Aorta (tissue), 5 donors: ENCODE measurements around the gene CNOT8. TPM values are rescaled to one million over a fixed set of nuclear protein-coding genes. Genes with fewer than 3 reads are reported as not detected.

Source experiments
- ATAC-seq: fragments of 200-7000 bp; cut with Tn5 transposase; one replicate; pipeline ENCODE4 v1.9.1; 2022; ENCODE audit warnings: moderate library complexity; ENCODE audit not compliant: low FRiP score
- DNase-seq, 2 donors: peaks; one replicate each; pipeline ENCODE4 v3.0.0-alpha.2; 2020
- H3K27ac ChIP-seq, 2 donors: one replicate each; pipeline ENCODE4 v1.5.1; 2013; ENCODE audit warnings: low read length in 2 of 2, mild to moderate bottlenecking in 2 of 2, moderate library complexity in 2 of 2, control low read depth in 1 of 2, inconsistent platforms in 1 of 2, low read depth in 1 of 2
- H3K27me3 ChIP-seq, 2 donors: one replicate each; pipeline ENCODE4 v1.6.1; 2013; ENCODE audit warnings: control low read depth in 1 of 2, low read length in 1 of 2, mild to moderate bottlenecking in 1 of 2, moderate library complexity in 1 of 2; ENCODE audit not compliant: insufficient read depth in 2 of 2, control insufficient read depth in 1 of 2
- H3K36me3 ChIP-seq, 2 donors: one replicate each; pipeline ENCODE4 v1.6.1; 2013; ENCODE audit warnings: control low read depth in 1 of 2, low read length in 1 of 2, mild to moderate bottlenecking in 1 of 2; ENCODE audit not compliant: insufficient read depth in 2 of 2, control insufficient read depth in 1 of 2
- H3K4me1 ChIP-seq, 2 donors: one replicate each; pipeline ENCODE4 v1.6.1; 2013; ENCODE audit warnings: low read length in 2 of 2, control low read depth in 1 of 2, mild to moderate bottlenecking in 1 of 2, moderate library complexity in 1 of 2; ENCODE audit not compliant: insufficient read depth in 2 of 2, control insufficient read depth in 1 of 2
- H3K4me3 ChIP-seq, 2 donors: one replicate each; pipeline ENCODE4 v1.5.1; 2013; ENCODE audit warnings: low read length in 2 of 2, control low read depth in 1 of 2, mild to moderate bottlenecking in 1 of 2
- H3K9me3 ChIP-seq: one replicate; pipeline ENCODE4 v1.6.1; 2013; ENCODE audit warnings: mild to moderate bottlenecking, low read length; ENCODE audit not compliant: control insufficient read depth
- WGBS, 2 donors: extraction: QIAGEN DNeasy Blood & Tissue Kit; methylation state at CpG; one replicate each; pipeline ENCODE4 v1.1.7; 2013; 5-methylcytosine and 5-hydroxymethylcytosine counted together
- intact Hi-C, 2 donors: fragments of 100-400 bp; cut with DNase I; formaldehyde crosslinking; loops; one replicate each; pipeline versions ENCODE4 v1.14.2 to v1.15.0; 2022
- polyA plus RNA-seq, 2 donors: library from polyadenylated mRNA; stranded (reverse); fragments of 200-250 nt; gene quantifications; one replicate each; pipeline ENCODE4 v1.2.3, GENCODE V29; 2013
- total RNA-seq, 2 donors: library from RNA; stranded (reverse); fragmentation: NEBNext Ultra II Directional; extraction: Animal tissue kit (Norgen Biotek cat#: 25700); gene quantifications; one replicate each; pipeline ENCODE4 v1.2.1, GENCODE V29; 2021
- donor health status: healthy with polysubstance abuse.
- donor health status: Bipolar disorder and iron deficiency.
- donor health status: DM: no; HTN: no; CAD: no.
- donor health status: DM: no; HTN: no; CAD: no.
- donor health status: DM: yes; HTN: yes; CAD: no.

CNOT8 gene
- total and polyA plus RNA-seq, 4 donors: 39.7 to 48.6 (median 45.9) TPM

GRCh38 chr5:154837009-154837901 lies 21.2 kb upstream of the CNOT8 start:
- intact Hi-C loops: no loop called here
- Histone ChIP-seq H3K27me3 (no peaks in the 10 kb centered on the region), H3K27ac (no peak overlapping the region), H3K36me3 (peaks cover 1 to 5% of the 10 kb centered on the region in 2 donors), H3K9me3 (no peaks in the 10 kb centered on the region), H3K4me1 (no peaks in the 10 kb centered on the region), H3K4me3 (no peak overlapping the region)
- DNase-seq (no peak), ATAC-seq (no peak)
- 81 to 85% methylated on average over 6 of the region's 6 CpGs for WGBS, 2 donors

GRCh38 chr5:154840435-154841272 lies 17.8 kb upstream of the CNOT8 start:
- H3K4me1 ChIP-seq: peaks cover 0 to 2% of the 10 kb centered on the region in 2 donors
- H3K27me3 ChIP-seq: no peaks in the 10 kb centered on the region
- intact Hi-C loops: no loop called here
- H3K36me3 ChIP-seq: peaks cover 1 to 5% of the 10 kb centered on the region in 2 donors
- no peaks in the 10 kb centered on the region for H3K9me3 ChIP-seq
- no peak overlapping the region for H3K4me3 ChIP-seq
- no peak for ATAC-seq
- DNase-seq: no peak
- WGBS, 2 donors: 81 to 87% methylated on average over 6 of the region's 6 CpGs
- peak overlapping the region in 1 of 2 donors; percentile 56 for H3K27ac ChIP-seq

GRCh38 chr5:154841273-154841661 lies 17.2 kb upstream of the CNOT8 start:
- Histone ChIP-seq H3K4me1 (peaks cover 0 to 2% of the 10 kb centered on the region in 2 donors), H3K4me3 (no peak overlapping the region), H3K9me3 (no peaks in the 10 kb centered on the region), H3K27me3 (no peaks in the 10 kb centered on the region), H3K27ac (peak overlapping the region in 1 of 2 donors; percentile 56), H3K36me3 (peaks cover 1 to 5% of the 10 kb centered on the region in 2 donors)
- ATAC-seq: no peak
- no peak for DNase-seq
- intact Hi-C loops: no loop called here

- no peak for ATAC-seq
- Histone ChIP-seq H3K4me1 (peaks cover 0 to 2% of the 10 kb centered on the region in 2 donors), H3K36me3 (peaks cover 0 to under 1% of the 10 kb centered on the region in 2 donors), H3K27me3 (no peaks in the 10 kb centered on the region), H3K4me3 (no peak overlapping the region), H3K27ac (peak overlapping the region in 1 of 2 donors; percentile 32), H3K9me3 (no peaks in the 10 kb centered on the region)
- no peak for DNase-seq
- intact Hi-C loops: no loop called here
- 77 to 80% methylated on average over 6 of the region's 6 CpGs for WGBS, 2 donors
Observed at GRCh38 chr5:154842689-154843530, 15.5 kb upstream of the CNOT8 start.

- H3K4me1 ChIP-seq: peaks cover 0 to 2% of the 10 kb centered on the region in 2 donors
- DNase-seq (no peak), ATAC-seq (no peak)
- no peaks in the 10 kb centered on the region for H3K36me3 ChIP-seq
- intact Hi-C loops: no loop called here
- no peak overlapping the region for H3K27ac ChIP-seq
- H3K4me3 ChIP-seq: no peak overlapping the region
- H3K9me3 ChIP-seq: no peaks in the 10 kb centered on the region
- no peaks in the 10 kb centered on the region for H3K27me3 ChIP-seq
- WGBS, 2 donors: 79 to 81% methylated on average over 5 of the region's 5 CpGs
Observed at GRCh38 chr5:154844809-154845208, 13.6 kb upstream of the CNOT8 start.

- H3K36me3 ChIP-seq: no peaks in the 10 kb centered on the region
- ATAC-seq (no peak), DNase-seq (no peak)
- WGBS, 2 donors: 37 to 45% methylated on average over 6 of the region's 6 CpGs
- peak overlapping the region; percentile 76 to 85 for H3K4me3 ChIP-seq
- no peaks in the 10 kb centered on the region for H3K9me3 ChIP-seq
- H3K27me3 ChIP-seq: no peaks in the 10 kb centered on the region
- peaks cover 0 to 4% of the 10 kb centered on the region in 2 donors for H3K4me1 ChIP-seq
- H3K27ac ChIP-seq: no peak overlapping the region
- intact Hi-C loops: no loop called here
Observed at GRCh38 chr5:154849264-154849785, 9.1 kb upstream of the CNOT8 start.

GRCh38 chr5:154849791-154850201 lies 8.6 kb upstream of the CNOT8 start:
- Histone ChIP-seq H3K4me3 (peak overlapping the region; percentile 76 to 85), H3K9me3 (no peaks in the 10 kb centered on the region), H3K4me1 (peaks cover 0 to 4% of the 10 kb centered on the region in 2 donors), H3K36me3 (no peaks in the 10 kb centered on the region), H3K27ac (peak overlapping the region; percentile 17 to 79), H3K27me3 (no peaks in the 10 kb centered on the region)
- DNase-seq (no peak), ATAC-seq (no peak)
- intact Hi-C loops: no loop called here
- 5 to 7% methylated on average over 2 of the region's 2 CpGs for WGBS, 2 donors
